GM19324 (cell line): Measurements from ENCODE around the gene MMP11.

Experiments used
- ATAC-seq: cut with Tn5 transposase; IDR thresholded peaks from one replicate; pipeline ENCODE4 v1.9.1; 2021; ENCODE audit warnings: mild to moderate bottlenecking, moderate library complexity; ENCODE audit not compliant: unreplicated experiment, low FRiP score

The MMP11 gene

DNA sequence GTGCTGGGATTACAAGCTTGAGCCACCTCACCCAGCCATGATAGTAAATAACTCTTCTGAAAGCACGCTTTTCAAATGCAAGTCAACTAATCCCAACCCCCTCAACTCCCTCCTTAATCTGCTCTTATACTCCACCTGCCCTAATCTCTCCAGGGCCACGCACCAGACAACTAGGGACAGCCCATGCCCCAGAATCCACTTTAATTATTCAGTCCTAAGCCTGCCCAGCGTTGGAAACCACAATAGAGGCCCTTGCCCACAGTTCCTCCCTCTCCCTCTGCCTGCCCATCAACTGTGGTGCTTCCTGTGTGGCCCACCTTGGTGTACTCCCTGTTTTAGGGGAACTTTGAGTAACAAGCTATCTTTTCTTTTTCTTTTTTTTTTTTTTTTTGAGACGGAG is 15.8 kb upstream of the MMP11 start:
- no peak for ATAC-seq

DNA sequence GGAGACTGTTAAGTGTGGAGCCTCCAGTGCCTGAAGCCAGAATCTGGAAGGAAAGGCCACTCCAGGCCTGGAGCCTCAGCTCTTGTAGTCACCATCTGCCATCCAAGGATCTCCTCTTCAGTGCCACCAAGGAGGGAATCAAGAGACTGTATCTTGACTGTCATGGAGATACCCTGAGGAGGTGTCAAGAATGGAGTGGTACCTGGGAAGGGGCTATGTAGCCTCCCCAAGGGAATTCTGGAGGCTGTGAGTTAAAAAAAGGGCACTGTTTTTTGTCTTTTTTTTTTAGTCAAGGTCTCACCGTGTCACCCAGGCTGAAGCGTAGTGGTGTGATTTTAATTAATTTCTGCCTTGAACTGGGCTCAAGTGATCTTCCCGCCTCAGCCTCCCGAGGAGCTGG is 13.1 kb upstream of the MMP11 start:
- no peak for ATAC-seq

DNA sequence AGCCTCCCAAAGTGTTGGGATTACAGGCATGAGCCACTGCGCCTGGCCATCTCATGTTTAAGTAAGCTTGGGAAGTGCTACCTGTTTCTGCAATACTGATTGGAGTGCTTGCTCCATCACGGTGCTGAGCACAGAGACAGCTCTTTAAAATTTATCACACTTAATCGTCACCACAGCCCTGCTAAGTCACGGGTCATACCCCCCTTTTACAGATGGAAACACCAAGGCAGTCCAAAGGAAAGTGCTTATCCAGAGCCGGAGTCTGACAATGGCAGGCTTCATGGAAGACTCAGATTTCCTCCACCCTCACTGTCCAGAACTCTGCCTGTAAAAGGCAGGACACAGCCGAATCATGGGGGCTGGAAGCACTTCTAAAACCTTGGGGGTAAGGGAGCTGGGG is 12.6 kb upstream of the MMP11 start:
- no peak for ATAC-seq

DNA sequence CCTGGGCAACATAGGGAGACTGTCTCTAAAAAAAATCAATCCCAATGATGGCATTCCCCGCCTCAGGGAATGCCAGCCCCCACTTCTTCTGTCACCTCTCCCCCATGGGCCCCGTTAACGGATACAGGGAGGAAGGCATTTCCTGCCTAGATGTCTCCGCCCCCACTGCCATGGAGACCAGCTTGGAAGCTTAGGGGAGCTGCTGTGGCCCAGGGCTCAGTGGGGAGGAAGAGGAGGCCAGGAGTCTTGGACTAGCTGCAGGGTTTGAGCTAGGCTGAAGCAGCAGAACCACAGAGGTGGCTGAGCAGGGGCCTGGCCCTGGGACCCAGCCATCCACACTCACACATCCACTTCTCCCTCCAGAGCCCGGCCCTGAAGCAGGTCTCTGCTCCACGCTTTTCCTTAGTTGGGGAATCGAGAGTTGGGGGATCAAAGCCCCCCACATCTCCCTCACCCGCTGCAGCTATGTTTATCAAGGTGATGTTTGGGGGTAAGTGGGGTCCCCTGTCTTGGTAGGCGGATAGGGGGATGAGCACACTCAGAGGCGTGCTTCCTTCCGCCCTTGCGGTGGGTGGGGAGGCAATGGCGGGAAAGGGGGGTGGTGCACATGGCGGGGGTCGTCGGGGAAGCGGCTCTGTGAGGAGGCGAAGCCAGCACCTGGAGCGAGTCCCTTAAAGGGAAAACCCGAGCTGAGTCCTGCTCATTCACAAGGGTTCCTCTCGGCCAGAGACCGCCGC is 9.6 kb upstream of the MMP11 start, which contains the start of gene C22orf15:
Gene C22orf15 (plus strand): TSS at position 149 of the 737 bp plus-strand sequence. CDS start 317 bp downstream, at position 466.
- ATAC-seq, result no peak

DNA sequence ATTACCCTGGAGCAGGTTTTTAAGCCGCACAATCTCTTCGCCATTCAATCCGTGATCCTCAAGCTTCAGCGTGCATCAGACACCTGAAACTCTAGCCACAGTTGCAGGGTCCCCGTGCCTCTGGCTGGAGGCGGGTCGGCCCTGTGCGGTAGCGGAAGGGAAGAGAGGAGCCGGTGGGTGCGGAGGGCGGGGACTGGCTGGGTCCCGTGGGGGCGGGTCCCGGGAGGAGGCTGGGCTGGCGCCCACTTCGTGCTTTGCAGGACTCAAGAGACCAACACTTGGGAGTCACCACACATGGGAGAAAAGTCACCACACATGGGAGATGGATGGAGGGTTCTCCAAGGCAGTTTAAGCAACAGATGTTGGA is 9.1 kb upstream of the MMP11 start:
- ATAC-seq, result no peak

DNA sequence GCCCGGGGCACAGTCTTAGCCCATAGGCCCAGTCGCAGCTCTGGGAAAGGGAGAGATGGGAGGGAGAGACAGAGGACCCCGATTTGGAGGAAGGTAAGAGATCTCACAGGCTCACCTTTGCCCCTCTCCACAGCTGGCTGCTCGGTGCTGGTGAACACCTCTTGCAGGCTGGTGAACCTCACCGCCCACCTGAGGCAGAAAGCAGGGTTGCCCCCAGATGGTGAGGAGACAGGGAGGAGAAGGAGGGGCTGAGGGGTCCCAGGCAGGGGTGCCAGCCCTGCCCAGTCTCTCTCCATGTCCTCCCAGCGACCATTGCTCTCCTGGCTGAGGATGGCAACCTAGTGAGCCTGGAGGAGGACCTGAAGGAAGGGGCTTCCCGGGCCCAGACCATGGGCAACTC is 8.7 kb upstream of the MMP11 start:
- ATAC-seq, result no peak

DNA sequence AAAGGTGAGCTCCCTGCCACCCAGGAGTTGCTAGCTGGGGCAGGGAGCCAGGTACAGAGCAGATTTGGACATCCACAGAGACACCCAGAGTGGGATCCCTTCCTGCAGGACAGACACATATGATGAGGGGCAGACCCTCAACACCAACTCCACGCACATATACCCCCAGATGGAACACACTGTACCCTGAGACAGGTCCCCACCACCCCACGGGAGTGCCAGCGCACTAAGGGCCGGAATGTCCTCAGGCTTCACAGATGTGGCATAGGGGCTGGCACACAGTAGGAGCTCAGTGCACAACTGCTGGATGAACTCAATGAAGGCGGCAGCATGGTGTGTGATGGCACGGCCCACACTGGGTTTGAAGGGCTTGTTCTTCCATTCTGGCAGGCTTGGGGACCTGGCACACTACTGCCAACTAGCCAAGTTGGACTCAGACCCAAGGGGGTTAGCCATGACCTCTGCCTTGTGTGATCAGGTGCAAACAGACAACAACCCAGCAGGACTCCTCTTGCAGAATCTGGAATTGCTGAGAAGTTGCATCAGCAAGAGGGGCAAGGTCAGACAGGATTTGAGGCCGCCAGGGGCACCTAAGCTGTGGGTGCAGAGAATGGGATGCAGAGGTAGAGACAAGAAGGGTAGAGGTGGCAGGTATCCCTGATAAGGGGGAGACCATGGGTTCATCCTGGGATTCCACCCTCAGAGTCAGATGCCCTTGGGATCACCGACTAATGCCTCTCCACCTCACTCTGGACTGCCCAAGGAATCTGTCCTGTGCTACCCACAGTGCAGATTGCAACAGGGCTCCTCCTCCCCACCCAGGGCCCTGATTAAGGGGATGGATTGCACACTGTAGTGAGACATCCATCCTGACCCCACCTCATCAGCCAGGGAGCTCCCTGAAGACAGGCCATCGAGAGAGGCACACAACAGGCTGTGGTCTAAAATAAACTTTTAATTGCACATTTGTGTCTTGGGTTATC is 7.5 kb upstream of the MMP11 start:
- ATAC-seq, result no peak

DNA sequence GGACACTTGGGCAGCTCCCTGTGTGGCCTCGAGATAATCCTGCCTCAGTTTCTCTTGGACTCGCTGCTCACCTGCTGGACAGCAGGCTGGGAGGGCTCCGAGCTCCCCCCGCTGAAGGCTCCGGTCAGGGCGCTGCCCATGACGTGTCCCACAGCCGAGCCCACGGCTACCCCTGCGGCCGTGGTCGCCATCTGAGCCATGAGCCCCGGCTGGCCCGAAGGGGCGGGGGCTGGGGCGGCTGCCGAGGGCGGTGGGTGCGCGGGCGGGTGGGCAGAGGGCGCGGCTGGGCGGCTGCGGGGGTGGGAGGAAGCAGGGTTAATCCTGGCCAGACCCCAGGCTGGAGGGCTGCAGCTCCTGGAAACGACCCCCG is 5.4 kb upstream of the MMP11 start:
- ATAC-seq, result no peak

DNA sequence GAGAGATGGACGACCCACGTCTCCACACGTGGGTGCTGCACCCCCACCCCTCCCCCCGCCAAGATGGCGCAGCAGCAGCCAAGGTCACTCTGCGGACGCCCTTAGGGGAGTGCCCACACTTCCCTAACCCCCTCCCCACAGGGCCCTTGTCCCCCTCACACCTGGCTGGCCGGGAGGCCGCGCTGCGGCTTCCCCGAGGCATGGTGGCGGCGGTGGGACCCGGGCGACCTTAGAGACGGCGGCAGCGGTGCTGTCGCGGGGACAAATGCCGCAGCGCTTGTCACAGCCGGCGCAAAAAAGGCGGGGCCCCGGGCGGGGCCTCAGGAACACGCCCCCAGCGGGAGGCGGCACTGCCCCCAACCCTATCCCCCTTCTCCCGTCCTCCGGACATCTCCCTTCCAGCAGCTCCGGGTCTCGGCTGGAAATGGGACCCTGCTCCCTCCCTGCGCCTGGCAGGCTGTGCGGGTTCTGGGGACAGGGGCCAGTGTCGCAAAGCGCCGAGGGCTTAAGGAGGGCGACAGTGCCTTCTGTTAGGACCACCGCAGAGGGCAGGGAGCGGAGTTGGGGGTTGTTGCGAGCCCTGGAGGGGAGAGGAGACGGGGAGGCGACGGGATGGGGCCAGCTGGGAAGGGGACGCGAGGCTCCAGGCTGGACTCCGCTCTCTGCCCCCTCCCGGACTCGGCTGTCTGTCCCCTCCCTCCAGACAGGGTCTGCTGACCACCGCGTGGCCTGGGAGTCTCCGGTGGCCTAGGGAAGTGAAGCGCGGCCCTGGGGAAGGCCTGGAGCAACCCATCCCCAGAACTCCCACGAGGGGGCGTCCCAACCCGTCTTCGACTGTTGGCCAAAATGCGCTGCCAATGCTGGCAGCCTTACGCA is 4.7 kb upstream of the MMP11 start, which contains the start of gene CHCHD10:
Gene CHCHD10 (minus strand): TSS at position 300 of the 876 bp plus-strand sequence. CDS start 98 bp downstream, at position 202.
- ATAC-seq, result no peak

DNA sequence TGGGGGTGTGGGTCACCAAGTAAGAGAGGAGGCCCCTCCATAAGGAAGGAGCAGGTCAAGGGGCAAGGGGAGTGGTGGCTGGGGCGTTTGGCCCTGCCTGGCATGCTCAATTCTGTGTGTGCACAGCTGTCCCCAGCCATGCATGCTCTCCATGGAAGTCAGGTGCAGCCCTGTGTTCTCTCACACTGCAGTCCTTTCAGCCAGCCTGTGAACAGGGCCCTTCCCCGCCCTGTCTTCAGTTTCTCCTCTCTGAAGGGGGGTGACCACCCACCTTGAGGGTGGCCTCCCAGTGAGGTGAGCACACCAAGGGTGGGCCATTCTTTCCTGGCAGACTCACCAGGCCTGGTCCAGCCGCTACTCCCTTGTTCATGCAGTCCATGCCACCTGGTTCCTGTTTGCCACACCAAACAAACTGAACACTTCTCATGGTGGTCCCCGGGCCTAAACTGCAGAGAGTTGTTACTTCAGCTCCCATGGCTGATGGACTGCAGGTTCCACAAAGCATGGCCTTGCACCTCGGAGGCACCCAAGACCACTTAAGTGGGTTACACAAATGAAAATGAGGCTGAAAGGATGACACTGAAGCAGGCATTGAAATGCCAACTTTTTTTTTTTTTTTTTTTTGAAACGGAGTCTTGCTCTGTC is 3.2 kb upstream of the MMP11 start:
- no peak for ATAC-seq

DNA sequence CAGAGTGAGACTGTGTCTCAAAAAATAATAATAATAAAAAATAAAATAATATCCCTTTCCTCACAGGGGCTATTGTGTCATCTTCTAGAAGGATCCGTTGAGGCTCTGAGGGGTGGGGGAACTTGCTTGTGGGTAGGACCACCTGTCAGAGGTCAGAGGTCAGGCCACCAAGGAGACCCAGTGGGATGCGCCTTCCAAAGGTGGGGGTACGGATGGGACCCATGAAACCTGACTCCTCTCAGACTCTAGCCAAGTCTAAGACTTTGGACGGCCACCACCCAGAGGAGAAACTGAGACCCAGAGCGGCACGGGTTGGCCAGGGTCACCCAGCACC is 367 bp upstream of the MMP11 start:
- no peak for ATAC-seq

DNA sequence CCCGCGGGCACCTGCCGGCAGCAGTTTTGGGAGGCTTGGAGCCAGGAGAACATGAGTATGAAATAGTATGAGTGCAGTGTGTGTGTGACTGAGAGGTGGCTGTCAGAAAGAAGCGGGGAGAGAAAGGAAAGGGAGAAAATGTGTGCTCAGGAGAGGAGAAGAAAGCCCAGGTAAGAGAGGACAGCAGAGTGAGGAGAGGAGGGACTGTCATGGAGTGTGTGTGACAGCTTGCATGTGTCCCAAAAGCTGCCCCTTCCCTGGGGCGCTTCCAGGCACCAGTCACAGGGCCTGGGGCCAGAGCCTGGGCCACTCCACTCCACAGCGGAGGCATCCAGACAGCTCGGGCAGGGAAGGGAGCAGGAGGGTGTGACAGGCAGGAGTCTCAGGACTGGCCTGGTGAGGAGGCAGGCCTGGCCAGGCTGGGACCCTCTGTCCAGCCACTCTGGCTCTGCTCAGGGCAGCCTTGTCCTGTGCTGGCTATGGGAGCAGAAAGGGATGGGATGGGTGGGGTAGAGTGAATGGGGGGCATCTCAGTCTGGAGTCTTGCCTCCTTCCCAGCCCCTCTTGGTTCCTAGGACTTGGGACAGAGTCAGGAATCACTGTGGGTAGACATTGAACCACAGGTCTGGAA is 949 bp downstream of the MMP11 start:
- no peak for ATAC-seq

DNA sequence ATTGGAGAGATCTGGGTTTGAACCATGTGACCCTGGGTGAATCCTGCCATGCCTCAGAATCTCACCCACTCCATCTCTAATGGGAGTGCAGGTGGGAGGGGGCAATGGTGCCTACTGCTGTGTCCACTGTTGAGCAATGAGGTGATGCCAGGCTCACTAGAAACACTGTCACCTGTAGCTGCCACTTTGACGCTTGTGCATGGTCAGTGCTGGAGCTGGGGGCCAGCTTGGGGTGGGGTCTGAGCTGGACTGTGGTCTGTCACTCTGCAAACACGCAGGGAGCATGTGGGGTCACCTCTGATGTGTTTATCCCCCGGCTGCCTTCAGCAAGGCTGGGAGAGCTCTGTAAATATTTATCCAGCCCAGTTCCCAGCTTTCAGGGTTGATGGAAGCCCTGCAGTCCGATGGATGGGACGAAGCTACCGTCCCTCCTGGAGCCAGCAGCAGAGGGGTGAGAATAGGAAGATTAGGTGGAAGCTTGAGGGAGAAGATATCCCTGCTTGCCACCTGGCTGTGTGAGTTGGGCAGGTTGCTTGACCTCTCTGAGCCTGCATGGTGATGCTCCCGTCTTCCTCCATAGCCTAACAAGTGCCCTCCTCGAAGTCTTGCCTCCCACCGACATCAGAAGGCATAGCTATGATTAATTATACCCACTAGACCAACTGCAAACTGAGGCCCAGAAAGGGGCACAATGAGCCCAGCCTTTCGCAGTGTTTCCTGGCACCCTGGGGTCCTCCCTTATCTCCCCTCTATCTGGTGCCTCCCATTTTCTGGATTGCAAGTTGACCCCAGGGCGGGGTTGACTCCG is 1.7 kb downstream of the MMP11 start:
- ATAC-seq, result no peak

DNA sequence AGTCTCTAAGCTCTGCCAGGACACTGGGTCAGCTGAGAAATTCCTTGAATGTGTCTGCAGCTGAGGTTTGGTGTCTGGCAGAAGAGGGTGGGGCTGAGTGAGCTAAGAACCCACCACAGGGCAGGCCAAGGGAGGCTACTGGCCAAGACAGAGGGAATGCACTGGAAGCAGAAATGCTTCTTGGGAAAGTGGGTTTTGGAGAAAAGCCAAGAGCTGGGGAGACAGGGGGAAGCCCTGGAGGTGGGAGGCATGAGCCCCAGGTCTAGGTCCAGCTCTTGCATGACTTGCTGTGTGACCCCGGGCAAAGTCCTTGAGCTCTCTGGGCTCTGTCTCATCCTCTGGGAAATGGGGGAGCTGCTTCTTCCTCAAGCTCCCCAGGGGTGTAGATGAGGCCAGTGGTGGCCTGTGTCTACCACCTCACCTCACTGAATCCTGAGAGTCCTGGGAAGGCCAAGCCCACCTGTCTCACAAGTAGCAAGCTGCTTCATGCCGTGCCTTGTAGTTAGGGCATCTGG is 2.3 kb downstream of the MMP11 start:
- ATAC-seq, result no peak

DNA sequence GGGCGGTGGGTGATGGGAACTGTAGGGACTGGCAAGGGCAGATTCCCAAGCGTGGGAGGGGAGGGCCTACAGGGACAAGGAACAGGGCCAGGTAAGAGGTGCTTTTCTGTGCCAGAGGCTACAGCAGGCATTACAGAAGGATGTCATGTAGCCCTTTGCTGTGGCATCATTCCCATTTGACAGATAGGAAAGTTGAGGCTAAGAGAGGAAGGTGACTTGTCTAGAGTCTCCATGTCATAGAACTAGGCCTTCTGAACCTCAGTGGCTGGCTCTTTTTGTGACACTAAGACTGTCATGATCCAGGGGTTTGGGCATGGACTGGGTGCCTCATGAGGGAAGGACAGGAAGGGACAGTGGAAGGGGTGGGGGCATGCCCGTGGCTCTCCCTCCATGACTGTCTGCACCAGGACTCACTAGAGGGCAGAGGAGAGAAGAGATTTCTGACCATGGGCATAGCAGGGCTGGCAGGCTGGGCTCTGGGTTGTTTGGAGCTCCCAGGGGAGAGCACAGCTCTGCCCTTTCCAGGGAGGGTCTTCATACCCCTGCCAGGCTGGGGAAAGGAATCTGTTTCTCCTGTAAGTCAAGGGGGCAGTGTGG is 3.2 kb downstream of the MMP11 start:
- no peak for ATAC-seq

DNA sequence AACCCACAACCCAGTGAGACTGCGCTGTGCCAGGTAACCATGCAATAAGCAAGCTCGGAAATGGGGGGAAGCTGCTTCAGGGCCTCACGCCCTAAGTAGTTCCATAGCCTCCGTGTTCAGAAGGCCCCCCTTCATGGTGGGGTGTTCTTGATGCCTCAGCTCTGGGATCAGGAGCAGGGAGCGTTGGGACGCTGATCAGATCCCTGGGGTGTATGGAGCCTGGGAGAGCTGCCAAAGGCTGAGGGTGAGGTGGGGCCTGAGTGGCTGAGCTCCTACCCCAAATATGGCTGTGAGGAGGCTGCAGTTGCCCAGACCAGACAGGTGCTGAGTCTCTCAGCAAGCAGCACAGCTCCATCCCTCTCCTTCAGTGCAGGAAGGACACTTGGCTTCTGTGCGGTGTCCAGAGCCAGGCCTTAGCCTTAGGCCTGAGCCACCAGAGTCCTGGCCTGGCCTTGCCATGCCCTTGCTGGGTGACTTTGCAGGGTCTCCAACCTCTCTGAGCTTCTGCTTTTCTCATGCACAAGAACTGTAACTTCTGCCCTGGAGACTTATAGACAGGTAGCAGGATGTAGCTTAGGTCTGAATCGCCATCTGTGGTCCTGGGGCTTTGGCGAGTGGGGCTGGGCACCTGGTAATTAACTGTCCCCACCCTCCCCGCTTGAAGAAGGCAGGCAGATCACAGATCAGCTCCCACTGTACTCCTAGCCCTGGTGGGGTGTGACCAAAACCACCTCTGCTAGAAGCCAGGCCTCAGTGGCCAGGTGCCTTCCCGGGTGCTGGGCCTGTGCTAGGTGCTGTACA is 5.3 kb downstream of the MMP11 start:
- ATAC-seq, result no peak

DNA sequence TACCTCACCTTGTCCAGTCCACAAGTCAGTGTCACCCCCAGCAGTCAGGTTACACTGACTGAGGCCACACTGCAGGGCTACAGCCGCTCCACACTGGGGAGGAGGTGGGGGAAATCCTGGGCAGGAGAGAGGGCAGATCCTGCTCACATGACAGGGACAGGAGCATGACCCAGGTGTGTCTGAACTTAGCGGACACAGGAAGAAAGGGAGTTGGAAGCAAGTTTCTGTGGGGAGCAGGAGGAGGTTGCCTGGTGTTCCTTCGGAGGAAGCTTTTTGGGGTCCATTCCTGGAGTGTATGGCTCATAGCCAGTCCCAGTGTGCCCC is 5.9 kb downstream of the MMP11 start:
- no peak for ATAC-seq

DNA sequence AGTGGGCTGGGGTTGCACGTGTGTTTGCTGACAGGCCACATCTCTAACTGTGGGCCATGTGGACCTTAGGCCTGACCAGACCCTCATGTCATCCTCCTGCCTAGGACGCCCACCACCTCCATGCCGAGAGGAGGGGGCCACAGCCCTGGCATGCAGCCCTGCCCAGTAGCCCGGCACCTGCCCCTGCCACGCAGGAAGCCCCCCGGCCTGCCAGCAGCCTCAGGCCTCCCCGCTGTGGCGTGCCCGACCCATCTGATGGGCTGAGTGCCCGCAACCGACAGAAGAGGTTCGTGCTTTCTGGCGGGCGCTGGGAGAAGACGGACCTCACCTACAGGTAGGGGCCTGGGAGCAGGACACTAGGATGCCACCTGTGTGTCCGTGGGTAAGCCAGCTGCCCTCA is 6.4 kb downstream of the MMP11 start:
- ATAC-seq, result no peak
